GM18520 (cell line): Measurements from ENCODE around the gene STARD6.
"Not testable (repeated sequence)": the region's sequence is repeated elsewhere in the genome, so short reads cannot be mapped to it uniquely, and the experiment has no call there.

Experiments used
- ATAC-seq: cut with Tn5 transposase; IDR thresholded peaks from one replicate; pipeline ENCODE4 v1.9.1; 2021; ENCODE audit not compliant: unreplicated experiment

The STARD6 gene

GRCh38 chr18:54357660-54358494 is at the start of gene STARD6, which contains the start of gene C18orf54:
Gene STARD6, minus strand, starts transcription at chr18:54357858. Its CDS starts 3,285 bp downstream, at chr18:54354573.
Gene C18orf54, plus strand, starts transcription at chr18:54357906. Its CDS starts 2,667 bp downstream, at chr18:54360573.
- ATAC-seq = peak; percentile 96

DNA sequence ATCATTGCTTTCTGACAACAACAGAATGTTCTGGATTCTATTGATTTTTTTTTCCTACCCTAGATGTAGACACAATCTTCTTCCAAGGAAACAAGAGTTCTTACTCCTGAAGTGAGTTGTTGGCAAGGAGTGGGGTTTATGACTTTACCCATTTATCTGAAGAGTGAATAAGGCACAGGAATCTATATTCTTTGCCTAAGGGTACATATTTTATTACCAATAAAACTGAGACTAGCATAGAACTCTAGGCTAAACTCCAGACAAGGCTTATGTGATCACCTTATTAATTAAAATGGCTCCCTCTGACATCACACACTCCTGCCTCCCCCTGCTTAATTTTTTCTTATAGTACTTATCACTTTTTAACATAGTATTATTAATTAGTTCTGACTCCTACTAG is 47.6 kb upstream of the STARD6 start:
- ATAC-seq = no peak

DNA sequence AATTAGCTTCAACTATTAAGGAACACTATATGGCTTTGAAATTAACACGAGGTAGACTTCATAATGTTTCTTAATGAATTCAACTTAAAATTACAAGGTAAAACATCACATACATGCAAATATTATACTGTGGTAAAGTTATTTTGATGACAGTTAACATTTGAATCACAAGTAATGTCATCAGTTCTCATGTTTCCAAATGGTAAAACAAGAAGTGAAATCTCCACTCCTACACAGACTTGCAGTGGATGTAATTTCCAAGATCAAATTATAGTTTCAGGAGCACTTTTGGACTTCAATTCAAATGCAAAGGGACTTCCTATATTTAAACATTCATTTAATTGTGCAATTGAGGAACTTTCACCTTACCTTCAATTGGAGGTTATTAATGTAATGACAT is 39.1 kb upstream of the STARD6 start:
- no peak for ATAC-seq

DNA sequence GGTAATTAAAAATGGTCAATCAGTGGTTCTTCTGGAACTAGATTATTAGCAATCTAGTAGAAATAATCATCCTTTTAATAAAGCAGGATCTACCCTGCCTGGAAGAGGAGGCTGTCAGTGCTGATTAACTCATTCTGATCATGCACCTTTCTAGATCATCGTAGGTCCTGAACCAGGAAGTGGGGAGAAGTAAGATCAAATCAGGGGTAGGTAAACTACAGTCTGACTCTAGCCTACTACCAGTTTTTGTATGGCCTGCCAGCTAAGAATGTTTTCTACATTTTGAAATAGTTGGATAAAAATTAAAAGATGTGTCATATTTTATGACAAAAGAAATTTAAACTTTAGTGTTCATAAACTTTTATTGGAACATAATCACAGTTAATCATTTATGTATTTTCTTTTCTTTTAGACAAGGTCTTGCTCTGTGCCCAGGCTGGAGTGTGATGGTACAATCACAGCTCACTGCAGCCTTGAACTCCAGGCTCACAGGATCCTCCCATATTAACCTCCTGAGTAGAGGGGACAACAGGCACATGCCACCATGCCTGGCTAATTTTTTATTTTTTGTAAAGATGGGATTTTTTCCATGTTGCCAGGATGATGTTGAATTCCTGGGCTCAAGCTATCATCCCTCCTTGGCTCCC is 36.1 kb upstream of the STARD6 start:
- no peak for ATAC-seq

- ATAC-seq = peak; percentile 48
Measured at GRCh38 chr18:54392543-54393023, 34.9 kb upstream of the STARD6 start.

- ATAC-seq = no peak
Measured at GRCh38 chr18:54390838-54391237, 33.2 kb upstream of the STARD6 start.

DNA sequence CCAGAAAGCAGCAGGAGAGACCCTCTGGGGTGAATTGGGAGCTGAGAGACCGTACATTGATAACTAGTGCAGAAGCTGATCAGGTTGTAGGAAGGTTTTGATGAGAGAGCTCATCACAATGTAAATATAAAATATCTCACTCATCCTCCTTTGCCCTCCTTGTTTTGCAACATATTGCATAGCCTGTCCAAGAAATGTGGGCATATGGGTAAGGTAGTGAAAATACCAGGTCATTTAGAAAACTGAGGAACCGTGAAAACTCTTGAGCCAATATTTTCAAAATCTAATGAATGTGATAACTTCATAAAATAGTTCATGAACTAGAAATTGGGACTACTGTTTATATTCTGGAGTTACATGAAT is 31.5 kb upstream of the STARD6 start:
- ATAC-seq = no peak

DNA sequence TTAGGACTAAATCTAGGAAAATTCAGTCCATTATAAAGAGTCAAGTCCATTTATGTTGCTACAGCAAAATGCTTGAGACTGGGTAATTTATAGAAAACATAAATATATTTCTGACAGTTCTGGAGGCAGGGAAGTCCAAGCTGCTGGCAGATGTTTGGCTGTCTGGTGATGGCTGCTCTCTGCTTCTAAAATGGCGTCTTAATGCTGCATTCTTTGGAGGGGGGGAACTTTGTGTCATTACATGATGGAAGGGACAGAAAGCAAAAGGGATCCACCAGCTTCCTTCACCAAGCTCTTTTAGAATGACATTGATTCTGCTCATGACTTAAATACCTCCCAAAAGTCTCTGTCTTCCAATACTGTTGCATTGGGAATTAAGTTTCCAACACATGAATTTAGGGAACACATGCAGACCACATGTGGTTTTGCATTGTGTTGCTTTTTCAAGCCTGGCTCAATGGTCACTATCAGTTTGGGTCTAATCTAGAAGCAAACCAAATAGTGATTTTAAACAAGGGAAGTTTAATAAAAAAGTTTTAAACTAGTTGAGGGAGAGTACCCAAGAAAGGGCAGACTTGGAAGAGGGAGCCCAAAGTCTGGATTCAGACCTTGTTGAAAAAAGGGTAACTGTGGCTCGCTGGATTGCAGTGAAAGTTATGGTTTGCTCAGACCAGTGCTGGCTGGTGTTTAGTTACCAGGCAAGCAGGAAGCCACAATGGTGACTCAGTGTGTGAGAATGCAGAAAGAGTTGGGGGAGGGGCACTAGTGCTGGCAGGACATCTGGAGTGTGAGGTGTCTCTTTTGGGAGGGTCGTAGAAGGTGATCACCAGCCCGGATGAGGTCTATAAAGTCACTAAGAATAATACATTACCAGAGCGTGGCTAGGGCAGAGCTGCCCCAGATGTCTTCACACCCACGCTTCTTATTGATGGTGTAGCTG is 30.8 kb upstream of the STARD6 start:
- ATAC-seq = peak; percentile 91

DNA sequence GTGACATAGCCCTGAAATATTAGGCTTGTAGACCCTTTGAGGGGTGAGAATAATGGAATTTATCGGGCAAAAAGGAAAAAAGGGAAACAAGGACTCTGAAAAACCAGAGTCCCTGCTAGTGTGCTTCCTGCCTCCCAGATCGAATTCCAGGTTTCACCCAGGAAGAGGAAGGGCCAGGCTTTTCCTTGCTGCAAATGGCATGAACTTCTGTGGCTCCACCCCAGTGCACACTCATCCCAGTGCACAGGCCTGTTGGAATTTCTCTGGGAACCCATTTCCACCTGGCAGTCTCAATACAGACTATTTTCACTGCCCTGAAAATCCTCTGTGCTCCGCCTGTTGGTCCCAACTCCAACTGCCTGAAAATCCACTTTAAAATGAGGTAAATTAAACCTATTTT is 30.0 kb upstream of the STARD6 start:
- ATAC-seq = no peak

GRCh38 chr18:54386800-54387495 is 29.3 kb upstream of the STARD6 start:
- ATAC-seq = not testable (repeated sequence)

- no peak for ATAC-seq
Measured at GRCh38 chr18:54386043-54386442, 28.4 kb upstream of the STARD6 start.

GRCh38 chr18:54382733-54383252 is 25.1 kb upstream of the STARD6 start:
- no peak for ATAC-seq

DNA sequence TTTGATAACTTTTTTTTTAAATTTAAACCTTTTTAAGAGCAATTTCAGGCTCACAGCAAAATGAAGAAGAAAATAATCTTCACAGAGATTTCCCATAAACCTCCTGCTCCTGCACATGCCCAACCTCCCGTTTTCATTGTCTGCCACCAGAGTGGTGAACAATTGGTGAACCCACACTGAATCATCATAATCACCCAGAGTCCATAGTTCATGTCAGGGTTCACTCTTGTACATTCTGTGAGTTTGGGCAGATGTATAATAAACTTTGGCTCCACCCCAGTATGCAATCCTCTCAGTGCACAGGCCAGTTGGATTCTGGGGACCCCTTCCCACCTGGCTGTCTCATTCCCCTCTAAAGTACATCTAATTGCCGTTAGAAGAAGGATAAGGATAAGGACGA is 24.4 kb upstream of the STARD6 start:
- ATAC-seq = no peak

DNA sequence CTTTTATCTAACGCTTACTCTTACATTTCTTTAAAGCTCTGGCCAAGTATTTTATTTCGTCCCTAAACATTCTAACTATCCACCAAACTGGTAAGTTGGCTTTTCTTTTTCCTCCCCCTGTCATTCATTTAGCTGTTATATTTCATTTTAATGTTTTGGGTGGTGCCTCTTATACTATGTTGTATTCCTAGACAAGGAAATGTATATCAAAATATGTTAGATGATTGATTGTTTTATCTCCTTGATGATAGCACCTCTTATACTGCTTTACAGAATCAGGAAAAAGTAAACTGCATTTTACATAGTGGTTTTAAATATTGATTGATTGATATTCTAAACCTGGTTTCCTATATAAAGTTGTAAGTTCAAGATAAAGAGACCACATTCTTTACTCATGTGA is 24.0 kb upstream of the STARD6 start:
- no peak for ATAC-seq

- ATAC-seq = no peak
Measured at GRCh38 chr18:54378057-54378456, 20.4 kb upstream of the STARD6 start.

DNA sequence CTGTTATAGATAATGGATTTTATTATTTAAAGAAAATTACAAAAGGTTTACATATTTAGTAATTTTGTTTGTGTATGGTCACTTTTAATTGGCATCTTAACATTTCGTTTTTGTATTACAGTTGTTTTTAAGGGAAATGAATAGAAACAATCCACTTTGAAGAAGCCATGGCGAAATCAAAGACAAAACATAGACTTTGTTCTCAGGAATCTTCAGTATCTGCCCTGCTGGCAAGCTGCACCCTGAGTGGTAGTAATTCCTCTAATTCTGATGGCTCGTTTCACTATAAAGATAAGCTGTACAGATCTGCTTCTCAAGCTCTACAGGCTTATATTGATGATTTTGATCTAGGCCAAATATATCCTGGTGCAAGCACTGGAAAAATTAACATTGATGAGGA is 2.7 kb upstream of the STARD6 start:
- ATAC-seq = no peak

DNA sequence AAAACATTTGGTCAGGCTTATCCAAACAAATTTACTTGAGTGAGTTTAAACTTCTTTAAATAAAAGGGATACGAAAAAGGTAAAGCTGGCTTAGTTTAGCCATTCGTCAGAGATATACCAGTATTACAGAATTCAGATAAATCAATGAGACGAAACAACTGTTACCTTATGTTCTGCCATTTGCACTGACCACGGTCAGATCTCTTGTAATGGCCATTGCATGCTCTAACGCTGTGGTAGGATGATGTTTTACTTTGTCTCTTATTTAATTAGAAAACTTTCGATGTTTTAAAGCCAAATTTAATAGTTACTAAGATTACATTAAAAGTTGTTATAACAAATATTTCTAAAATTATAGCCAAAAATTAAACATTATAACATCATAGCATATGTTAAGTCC is 1.6 kb upstream of the STARD6 start:
- ATAC-seq = no peak

DNA sequence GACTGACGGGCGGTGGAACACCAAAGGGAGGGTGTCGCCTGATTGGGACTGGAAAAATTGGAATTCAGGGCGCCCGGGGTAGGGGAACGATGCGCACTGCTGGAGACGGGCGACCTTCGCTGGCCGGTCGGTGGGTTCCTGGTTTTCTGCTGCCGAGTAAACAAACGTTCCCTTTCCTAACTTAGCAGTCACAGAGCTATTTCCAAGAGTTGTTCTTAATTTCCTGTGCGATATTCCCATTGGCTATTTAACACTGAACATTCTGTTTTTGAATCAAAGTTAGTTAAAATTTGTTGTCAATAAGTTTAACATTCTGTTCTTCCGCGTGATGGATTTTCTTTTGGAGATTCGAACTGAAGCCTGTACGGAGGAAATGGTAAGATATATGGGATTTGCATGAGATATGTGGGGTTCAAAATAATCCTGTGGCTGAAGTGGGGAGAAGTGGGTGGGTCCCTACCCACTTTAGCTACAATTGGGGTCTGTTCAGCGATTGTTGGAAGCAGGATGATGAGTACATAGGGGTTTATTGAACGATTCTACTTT is 910 bp upstream of the STARD6 start:
- no peak for ATAC-seq

- no peak for ATAC-seq
Measured at GRCh38 chr18:54357082-54357659, 487 bp downstream of the STARD6 start.

DNA sequence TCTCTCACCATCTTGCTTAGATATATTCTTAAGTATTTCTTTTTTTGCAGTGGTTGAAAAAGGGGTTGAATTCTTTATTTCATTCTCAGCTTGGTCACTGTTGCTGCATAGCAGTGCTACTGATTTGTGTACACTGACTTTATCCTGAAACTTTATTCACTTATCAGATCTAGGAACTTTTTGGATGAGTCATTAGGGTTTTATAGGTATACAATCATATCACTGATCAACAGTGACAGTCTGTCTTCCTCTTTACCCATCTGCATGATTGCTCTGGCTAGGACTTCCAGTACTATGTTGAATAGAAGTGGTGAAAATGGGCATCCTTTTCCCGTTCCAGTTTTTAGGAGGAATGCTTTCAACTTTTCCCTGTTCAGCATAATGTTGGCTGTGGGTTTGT is 6.5 kb downstream of the STARD6 start:
- no peak for ATAC-seq
